NCI-H69 (cell line): ENCODE results near the gene MBTD1.
A peak's percentile ranks its signal among the peaks of the same experiment; 100 is the strongest.
"Not testable (repeated sequence)": the region's sequence is repeated elsewhere in the genome, so short reads cannot be mapped to it uniquely, and the experiment has no call there.

Source experiments
- DNase-seq: peaks from one replicate; lab custom pipeline; 2025; lab: John Stamatoyannopoulos, UW

Gene MBTD1

GRCh38 chr17:51189162-51189561, 70.7 kb downstream of the MBTD1 start:
- DNase-seq, result no peak

- no peak for DNase-seq
These were observed 71.5 kb downstream of the MBTD1 start for GRCh38 chr17:51188271-51188833.

- no peak for DNase-seq
These were observed 74.0 kb downstream of the MBTD1 start for GRCh38 chr17:51185763-51186332.

GRCh38 chr17:51184124-51184523, 75.7 kb downstream of the MBTD1 start:
- DNase-seq, result no peak

- no peak for DNase-seq
These were observed 79.4 kb downstream of the MBTD1 start for GRCh38 chr17:51180486-51180885.

GRCh38 chr17:51172030-51172429, 87.8 kb downstream of the MBTD1 start:
- not testable (repeated sequence) for DNase-seq

- DNase-seq, result no peak
These were observed 89.1 kb downstream of the MBTD1 start for GRCh38 chr17:51170736-51171135.

- no peak for DNase-seq
These were observed 90.5 kb downstream of the MBTD1 start for GRCh38 chr17:51169340-51169739.

GRCh38 chr17:51166987-51167931, 92.6 kb downstream of the MBTD1 start:
- DNase-seq, result peak; percentile 78

- peak; percentile 96 for DNase-seq
These were observed 93.5 kb downstream of the MBTD1 start, which contains the start of gene NME2 for GRCh38 chr17:51166198-51166986. NME2 (plus strand) TSS chr17:51166411; CDS start chr17:51166831, 420 bp downstream.

- DNase-seq, result peak; percentile 81
These were observed 94.1 kb downstream of the MBTD1 start for GRCh38 chr17:51165680-51166197.

- peak; percentile 51 for DNase-seq
These were observed 94.8 kb downstream of the MBTD1 start for GRCh38 chr17:51164911-51165679.

- DNase-seq, result no peak
These were observed 98.3 kb downstream of the MBTD1 start for GRCh38 chr17:51161541-51161940.

- DNase-seq, result no peak
These were observed 100.2 kb downstream of the MBTD1 start for GRCh38 chr17:51159604-51160003.

GRCh38 chr17:51155416-51155815, 104.4 kb downstream of the MBTD1 start:
- no peak for DNase-seq

GRCh38 chr17:51154176-51154575, 105.7 kb downstream of the MBTD1 start:
- peak; percentile 42 for DNase-seq

- peak; percentile 100 for DNase-seq
These were observed 106.4 kb downstream of the MBTD1 start, which contains the start of gene NME1 for GRCh38 chr17:51153210-51154072. NME1 (plus strand) TSS chr17:51153559; CDS start chr17:51155655, 2,096 bp downstream.

GRCh38 chr17:51152766-51153209, 107.1 kb downstream of the MBTD1 start:
- DNase-seq, result peak; percentile 62

GRCh38 chr17:51150932-51151331, 108.9 kb downstream of the MBTD1 start:
- DNase-seq, result no peak

GRCh38 chr17:51149163-51149562, 110.7 kb downstream of the MBTD1 start:
- no peak for DNase-seq
